Measurements from ENCODE around the gene B3GNT3. TPM values are rescaled to one million over a fixed set of nuclear protein-coding genes. Genes with fewer than 3 reads are reported as not detected.

B3GNT3 gene
- total and polyA plus RNA-seq, 2 of the 8 experiments (the other 6 are each of a cell fraction or from before 2014, with no cell fraction given): 1.5 TPM

- H3K4me2 ChIP-seq (ENCODE audit: insufficient read depth in 1 of 2, low read depth in 2 of 2, low read length in 2 of 2): no peak overlapping the region
- no peak overlapping the region for H2BK5ac ChIP-seq (ENCODE audit: low read depth, low read length)
- WGBS, 2 experiments (ENCODE audit: extremely low coverage in 1 of 2, insufficient coverage in 1 of 2, insufficient read length in 1 of 2, insufficient replicate concordance in 2 of 2, low coverage in 1 of 2, low lambda C conversion rate in 2 of 2, missing lambda C conversion rate in 1 of 2): 92% methylated on average over 25 of the region's 31 CpGs; no CpG with 5 or more reads in 1 of the 2 experiments
- H3K56ac ChIP-seq (replicated peaks; ENCODE audit: insufficient read length, low read depth, low read length): no peak overlapping the region
- H3K23me2 ChIP-seq (ENCODE audit: low read depth, low read length): peaks cover 20% of the 10 kb centered on the region
- H4K20me1 ChIP-seq (replicated peaks in 1 of 2; ENCODE audit: control insufficient read depth in 1 of 2, insufficient read depth in 2 of 2, low read length in 2 of 2): peaks cover 18 to 26% of the 10 kb centered on the region in 2 experiments
- H2AK5ac ChIP-seq (ENCODE audit: low read depth, low read length): no peak overlapping the region
- 0 out of 2 replicates have a peak, but pooled peaks have one; percentile 72 for TF ChIP-seq POLR2AphosphoS5 (IDR thresholded peaks at IDR 0.05; ENCODE audit: low read depth, low read length)
- TF ChIP-seq POLR2A (IDR thresholded peaks at IDR 0.05; ENCODE audit: control extremely low read depth in 1 of 2, low read depth in 2 of 2, low read length in 2 of 2): peak in 1 of 2 experiments; percentile 42; a peak in 1 of 3 replicates
- TF ChIP-seq KDM4A (IDR thresholded peaks at IDR 0.05; ENCODE audit: low read depth, low read length, severe bottlenecking): no peak
- peaks cover 0 to 13% (median 6%) of the 10 kb centered on the region in 4 experiments; a peak in 6 of 7 replicates for H3K4me1 ChIP-seq (replicated peaks in 1 of 4; ENCODE audit: control insufficient read depth in 3 of 4, insufficient read depth in 4 of 4, low read length in 3 of 4)
- no peak overlapping the region for H2BK20ac ChIP-seq (ENCODE audit: low read length)
- H4K91ac ChIP-seq (replicated peaks; ENCODE audit: insufficient read length, low read length): no peak overlapping the region
- no peak overlapping the region for H3K14ac ChIP-seq (ENCODE audit: insufficient read length)
- H3K36me3 ChIP-seq (ENCODE audit: control insufficient read depth in 2 of 4, insufficient read depth in 4 of 4, low read length in 3 of 4): peaks cover 32 to 51% (median 40%) of the 10 kb centered on the region in 4 experiments
- H3K79me1 ChIP-seq (ENCODE audit: low read depth, low read length): peaks cover 6% of the 10 kb centered on the region; the same call in 1 of the 2 replicates
- no peak overlapping the region for H2BK15ac ChIP-seq (ENCODE audit: low read length)
- DNase-seq (ENCODE audit: low read depth in 1 of 2, low spot score in 2 of 2) (no peak), FAIRE-seq (no peak)
- H3K79me2 ChIP-seq (ENCODE audit: control insufficient read depth in 1 of 2, insufficient read depth in 2 of 2, low read length in 2 of 2): peaks cover 15 to 28% of the 10 kb centered on the region in 2 experiments
- POLR2A ChIA-PET (ENCODE audit: partially characterized antibody): interaction anchor here (0.6 to 20.2 kb wide), 24 partner anchors 7 to 484 kb away, joined by 3 to 392 read pairs (median 5); partner anchors contain the start of genes CCDC124, JAK3 and SLC5A5
- no peaks in the 10 kb centered on the region for H3K27me3 ChIP-seq (replicated peaks in 1 of 4; ENCODE audit: control insufficient read depth in 3 of 4, extremely low read depth in 1 of 4, insufficient read depth in 3 of 4, low read length in 3 of 4)
- H4K8ac ChIP-seq (ENCODE audit: extremely low read depth, insufficient read depth, low read length): peak overlapping the region; percentile 73; the same call in 1 of the 2 replicates
- H3K18ac ChIP-seq (ENCODE audit: extremely low read depth, low read length): no peak overlapping the region
- no peaks in the 10 kb centered on the region for H3K9me3 ChIP-seq (ENCODE audit: insufficient read depth in 2 of 2, low read depth in 1 of 2, low read length in 1 of 2)
- H2BK120ac ChIP-seq (replicated peaks; ENCODE audit: low read depth, low read length): no peak overlapping the region
- CTCF ChIA-PET (ENCODE audit: partially characterized antibody): interaction anchor here (1.1 to 1.8 kb wide), 3 partner anchors 8 to 75 kb away, joined by 3 to 5 read pairs (median 4); partner anchors contain the start of gene CCDC124
- no peak overlapping the region for H4K5ac ChIP-seq (ENCODE audit: insufficient read length, low read depth, low read length)
- no peak overlapping the region for H3K23ac ChIP-seq (ENCODE audit: insufficient read length)
- no peak overlapping the region; a peak in 1 of 7 replicates for H3K9ac ChIP-seq (replicated peaks in 1 of 4; ENCODE audit: extremely low read depth in 1 of 4, low read depth in 3 of 4, low read length in 3 of 4)
- no peak overlapping the region for H2BK12ac ChIP-seq (ENCODE audit: low read depth, low read length)
- 0 out of 2 replicates have a peak overlapping the region, but pooled peaks have one; percentile 2 for H3K27ac ChIP-seq (ENCODE audit: low read depth, low read length)
- no peak overlapping the region for H2AFZ ChIP-seq (ENCODE audit: low read length)
- no peak overlapping the region for H3K4ac ChIP-seq (replicated peaks; ENCODE audit: insufficient read length, low read depth, low read length)
- no peak overlapping the region for H3K4me3 ChIP-seq (ENCODE audit: extremely low read depth in 1 of 4, insufficient read depth in 2 of 4, low read depth in 3 of 4, low read length in 4 of 4)
Measured at GRCh38 chr19:17862711-17863519, 68.0 kb downstream of the B3GNT3 start.
